Stimulated activated CD4-positive, alpha-beta T cell treated with anti-CD3 and anti-CD28 coated beads, Interleukin-15, amount 100 ng/mL, for 1 hour (primary cell): ENCODE measurements around the gene MYO1E.
"Not testable (repeated sequence)": the region's sequence is repeated elsewhere in the genome, so short reads cannot be mapped to it uniquely, and the experiment has no call there.

Experiments
- DNase-seq, 2 donors: peaks; one replicate each; pipeline ENCODE4 v3.0.0-alpha.2; 2020; ENCODE audit warnings: low read depth in 1 of 2, low spot score in 1 of 2

The MYO1E gene

GRCh38 chr15:59387196-59387878 lies 14.7 kb upstream of the MYO1E start:
- DNase-seq, result not testable (repeated sequence)

GRCh38 chr15:59385171-59385570 lies 12.5 kb upstream of the MYO1E start:
- no peak for DNase-seq

- no peak for DNase-seq
Observed at GRCh38 chr15:59384507-59384906, 11.8 kb upstream of the MYO1E start.

DNA sequence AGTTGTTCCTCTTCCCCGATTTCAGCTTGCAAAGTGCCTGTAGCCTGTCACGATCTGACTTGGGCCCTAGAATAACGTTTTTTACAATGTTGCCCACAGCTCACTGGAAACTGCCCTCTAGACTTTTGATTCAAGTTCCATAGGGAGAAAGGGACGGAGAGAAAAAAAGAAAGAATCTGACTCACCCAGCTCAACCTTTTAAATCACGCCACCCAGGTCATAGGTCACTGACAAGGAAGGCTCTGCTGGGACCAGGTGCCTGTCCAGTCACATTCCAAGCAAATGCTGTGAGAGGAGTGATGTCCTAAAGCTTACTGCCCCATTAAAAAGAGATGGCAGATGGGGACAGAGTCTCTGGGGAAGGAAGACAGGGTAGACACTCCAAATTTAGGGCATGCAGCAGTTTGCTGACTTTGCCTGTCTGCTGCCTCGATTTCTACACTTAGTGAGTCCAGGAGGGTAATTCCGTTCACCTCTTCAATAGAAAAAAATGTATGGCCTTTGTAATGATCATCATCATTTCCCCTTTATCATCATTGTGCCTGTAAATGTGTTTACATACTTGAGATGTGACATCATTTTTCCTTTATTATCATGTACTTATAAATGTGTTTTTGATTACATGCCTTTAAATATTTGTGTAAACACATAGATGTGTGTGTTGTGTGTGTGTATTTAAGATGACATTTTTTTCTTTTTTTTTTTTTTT lies 8.4 kb upstream of the MYO1E start:
- DNase-seq, result no peak

GRCh38 chr15:59379531-59379930 lies 6.9 kb upstream of the MYO1E start:
- no peak for DNase-seq

GRCh38 chr15:59378855-59379254 lies 6.2 kb upstream of the MYO1E start:
- no peak for DNase-seq

GRCh38 chr15:59377924-59378323 lies 5.3 kb upstream of the MYO1E start:
- DNase-seq, result no peak

DNA sequence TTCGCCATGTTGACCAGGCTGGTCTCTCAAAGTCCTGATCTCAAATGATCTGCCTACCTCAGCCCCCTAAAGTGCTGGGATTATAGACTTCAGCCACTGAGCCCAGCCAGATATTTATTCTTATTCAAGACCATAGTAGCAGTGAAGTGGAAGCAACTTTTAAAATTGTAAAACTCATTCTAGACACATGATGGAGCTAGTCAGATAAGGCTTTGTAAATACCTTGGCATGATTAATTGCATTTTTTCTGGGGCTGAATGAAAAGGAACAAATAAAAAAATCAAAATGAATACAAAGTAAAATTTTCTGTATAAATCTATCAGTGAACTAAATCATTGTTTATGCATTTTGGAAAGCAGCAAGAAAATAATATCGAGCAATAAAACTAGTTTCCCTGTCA lies 4.1 kb upstream of the MYO1E start:
- DNase-seq, result no peak

- no peak for DNase-seq
Observed at GRCh38 chr15:59373215-59373614, 544 bp upstream of the MYO1E start.

- no peak for DNase-seq
Observed at GRCh38 chr15:59371458-59372351, 966 bp downstream of the MYO1E start.

DNA sequence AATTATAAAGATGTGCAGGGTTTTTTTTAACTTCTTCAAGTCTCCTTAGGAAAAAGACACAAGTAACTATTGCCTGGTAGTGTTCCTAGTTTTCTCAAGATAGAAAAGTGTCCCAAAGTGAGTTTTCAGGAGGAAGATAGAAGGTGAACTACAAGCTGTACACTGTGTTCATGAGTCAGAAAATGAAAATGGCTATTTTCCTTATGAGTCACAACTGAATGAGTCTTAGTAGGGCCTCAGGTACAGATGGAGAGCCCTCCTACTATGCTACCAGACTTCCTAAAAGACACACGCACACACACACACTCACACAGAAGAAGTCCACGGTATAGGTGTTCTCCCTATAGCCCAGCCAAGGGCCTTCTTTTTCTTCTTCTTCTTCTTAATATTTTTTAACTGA lies 3.1 kb downstream of the MYO1E start:
- DNase-seq, result no peak

DNA sequence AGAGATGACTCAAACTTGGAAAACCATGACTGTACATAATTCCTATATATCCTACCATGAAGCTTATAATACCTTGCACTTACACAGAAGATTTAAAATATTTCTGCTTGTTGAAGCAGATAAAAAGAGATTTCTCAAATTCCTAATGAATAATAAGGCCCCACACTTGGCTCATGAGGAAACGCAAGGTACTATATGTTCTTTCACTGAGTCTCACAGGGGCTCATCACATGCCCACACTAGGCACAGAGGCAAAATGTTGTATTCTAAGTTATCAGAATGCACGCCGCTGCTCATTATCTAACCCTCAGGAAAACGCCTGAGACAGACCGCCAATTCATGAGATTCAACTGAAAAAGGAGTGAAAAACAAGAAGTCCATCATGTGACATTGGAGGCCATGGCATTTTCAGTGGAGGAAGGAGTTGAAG lies 5.6 kb downstream of the MYO1E start:
- no peak for DNase-seq

DNA sequence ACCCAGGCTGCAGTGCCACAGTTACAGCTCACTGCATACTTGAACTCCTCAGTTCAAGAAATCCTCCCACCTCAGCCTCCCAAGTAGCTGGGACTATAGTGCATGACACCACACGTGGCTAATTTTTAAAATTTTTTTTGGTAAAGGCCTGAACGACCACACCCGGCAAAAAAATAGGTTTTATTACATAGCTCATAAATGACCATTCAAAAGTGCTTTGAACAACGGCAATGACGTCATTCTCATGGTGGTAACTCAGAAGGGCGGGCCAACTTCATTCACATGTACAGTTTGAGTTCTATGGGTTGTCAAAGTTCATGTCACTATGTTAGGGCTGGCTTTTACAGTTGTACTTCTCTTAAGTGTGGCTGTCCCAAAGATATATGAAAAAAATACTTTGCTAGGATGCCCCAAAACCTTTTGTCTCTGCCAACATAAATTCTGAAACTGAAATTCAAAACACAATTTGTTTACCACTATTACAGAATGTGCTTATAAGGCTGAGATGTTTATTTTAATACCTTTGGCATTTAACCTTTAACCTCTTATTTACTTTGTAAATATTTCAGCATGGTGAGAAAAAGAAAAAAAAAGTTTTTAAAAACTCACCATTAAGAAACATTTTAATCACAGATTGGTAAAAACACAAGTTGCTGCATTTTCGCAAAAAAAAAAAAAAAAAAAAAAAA lies 6.2 kb downstream of the MYO1E start:
- DNase-seq, result no peak

- DNase-seq, result no peak
Observed at GRCh38 chr15:59364248-59364647, 8.4 kb downstream of the MYO1E start.

DNA sequence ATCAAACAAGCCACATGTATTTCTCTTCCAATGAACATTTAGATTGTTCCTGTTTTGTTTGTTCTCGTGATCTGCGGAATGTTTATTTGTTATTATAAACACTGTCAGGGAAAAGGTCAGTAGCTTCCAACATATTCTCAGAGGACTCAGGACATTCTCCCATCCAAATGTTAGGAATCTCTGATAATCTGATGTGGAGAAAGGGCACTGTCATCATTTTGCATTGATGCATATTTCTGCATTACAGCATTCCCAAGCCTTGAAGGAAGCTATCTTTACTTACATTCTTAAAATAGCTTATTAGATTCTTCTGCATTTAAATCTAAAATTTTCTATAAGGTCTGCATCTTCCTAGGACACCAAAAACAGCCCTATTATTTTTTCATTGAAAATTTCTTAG lies 10.3 kb downstream of the MYO1E start:
- no peak for DNase-seq

GRCh38 chr15:59360896-59361295 lies 11.8 kb downstream of the MYO1E start:
- DNase-seq, result no peak

- DNase-seq, result no peak
Observed at GRCh38 chr15:59360305-59360704, 12.4 kb downstream of the MYO1E start.

DNA sequence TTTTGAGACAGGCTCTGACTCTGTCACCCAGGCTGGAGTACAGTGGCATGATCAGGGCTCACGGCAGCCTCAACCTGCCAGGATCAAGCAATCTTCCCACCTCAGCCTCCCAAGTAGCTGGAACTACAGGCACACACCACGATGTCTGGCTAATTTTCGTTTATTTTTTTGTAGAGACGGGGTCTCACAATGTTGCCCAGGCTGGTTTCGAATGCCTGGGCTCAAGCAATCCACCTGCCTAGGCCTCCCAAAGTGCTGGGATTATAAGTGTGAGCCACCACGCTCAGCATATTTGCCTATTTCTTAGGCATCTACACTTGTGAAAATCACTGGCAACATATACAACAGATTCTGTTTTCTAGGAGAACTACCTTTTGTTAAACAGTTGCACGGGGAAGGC lies 16.9 kb downstream of the MYO1E start:
- DNase-seq, result no peak

DNA sequence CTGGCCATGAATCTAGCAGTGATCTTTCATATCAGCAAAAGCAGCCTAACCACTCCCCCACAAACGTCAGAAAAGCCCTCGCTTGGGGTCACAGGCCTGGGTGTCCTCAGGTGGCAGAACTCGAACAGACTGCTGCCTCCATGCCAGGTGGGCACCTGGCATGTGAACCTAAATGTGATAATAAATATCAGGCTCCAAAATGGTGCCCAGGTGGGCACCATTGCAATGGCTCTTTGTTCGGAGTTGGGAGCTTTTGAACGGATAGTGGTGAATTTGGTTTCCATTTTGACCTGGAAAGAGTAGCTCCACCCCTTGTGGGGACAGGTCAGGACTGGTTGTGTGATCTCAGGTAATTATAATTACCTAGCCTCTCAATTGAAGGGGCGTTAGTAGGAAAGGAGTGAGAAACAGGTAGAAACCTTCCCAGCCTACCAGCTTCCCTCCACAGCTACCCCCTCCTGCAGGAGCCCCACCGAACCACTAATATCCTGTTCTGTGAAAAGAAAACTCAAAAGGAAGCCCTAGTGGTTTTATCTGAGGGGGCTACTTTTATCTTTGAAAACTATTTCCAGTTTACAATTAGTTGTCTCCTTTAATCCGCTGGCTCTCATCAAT lies 18.1 kb downstream of the MYO1E start:
- no peak for DNase-seq

GRCh38 chr15:59353994-59354416 lies 18.7 kb downstream of the MYO1E start:
- no peak for DNase-seq

DNA sequence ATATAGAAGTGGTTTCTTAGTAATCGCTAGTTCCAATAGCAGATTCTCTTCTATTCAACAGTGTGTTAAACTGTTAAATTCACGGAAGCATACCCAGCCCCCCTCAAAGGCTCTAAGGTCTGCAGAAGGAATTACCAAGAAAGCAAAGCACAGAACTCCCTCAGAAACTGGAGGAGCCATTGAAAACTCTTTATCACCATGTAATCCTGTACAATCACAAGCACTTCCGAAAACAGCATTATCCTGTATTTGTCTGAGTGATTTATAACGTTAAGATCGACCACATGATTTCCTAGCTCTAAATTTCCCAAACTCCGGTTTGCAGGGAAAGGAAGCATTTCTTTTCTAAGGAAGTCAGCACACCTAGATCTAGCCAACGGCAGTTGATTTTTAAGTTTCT lies 20.0 kb downstream of the MYO1E start:
- no peak for DNase-seq
